NCI-H82 (cell line): ENCODE results near the gene GPR65.

Experiments
- DNase-seq: peaks from one replicate; lab custom pipeline; 2025; lab: John Stamatoyannopoulos, UW

Gene GPR65

DNA sequence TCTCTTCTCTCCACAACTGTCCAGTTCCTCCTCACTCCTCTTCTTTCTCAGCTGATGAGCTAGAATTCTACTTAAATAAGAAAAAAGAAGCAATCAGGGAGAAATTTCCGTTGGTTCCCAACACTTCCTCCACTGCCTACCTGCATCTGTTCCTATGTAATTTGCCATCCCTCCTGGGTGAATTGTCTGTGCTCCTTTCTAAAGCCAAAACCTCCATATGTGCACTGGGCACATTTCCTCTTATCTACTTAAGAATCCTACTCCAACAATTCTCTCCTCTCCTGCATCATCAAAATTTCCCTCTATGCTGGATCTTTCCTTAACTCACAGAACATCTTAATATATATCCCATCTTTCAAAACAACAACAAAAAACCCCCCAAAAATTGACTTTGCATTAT is 35.2 kb downstream of the GPR65 start:
- no peak for DNase-seq

DNA sequence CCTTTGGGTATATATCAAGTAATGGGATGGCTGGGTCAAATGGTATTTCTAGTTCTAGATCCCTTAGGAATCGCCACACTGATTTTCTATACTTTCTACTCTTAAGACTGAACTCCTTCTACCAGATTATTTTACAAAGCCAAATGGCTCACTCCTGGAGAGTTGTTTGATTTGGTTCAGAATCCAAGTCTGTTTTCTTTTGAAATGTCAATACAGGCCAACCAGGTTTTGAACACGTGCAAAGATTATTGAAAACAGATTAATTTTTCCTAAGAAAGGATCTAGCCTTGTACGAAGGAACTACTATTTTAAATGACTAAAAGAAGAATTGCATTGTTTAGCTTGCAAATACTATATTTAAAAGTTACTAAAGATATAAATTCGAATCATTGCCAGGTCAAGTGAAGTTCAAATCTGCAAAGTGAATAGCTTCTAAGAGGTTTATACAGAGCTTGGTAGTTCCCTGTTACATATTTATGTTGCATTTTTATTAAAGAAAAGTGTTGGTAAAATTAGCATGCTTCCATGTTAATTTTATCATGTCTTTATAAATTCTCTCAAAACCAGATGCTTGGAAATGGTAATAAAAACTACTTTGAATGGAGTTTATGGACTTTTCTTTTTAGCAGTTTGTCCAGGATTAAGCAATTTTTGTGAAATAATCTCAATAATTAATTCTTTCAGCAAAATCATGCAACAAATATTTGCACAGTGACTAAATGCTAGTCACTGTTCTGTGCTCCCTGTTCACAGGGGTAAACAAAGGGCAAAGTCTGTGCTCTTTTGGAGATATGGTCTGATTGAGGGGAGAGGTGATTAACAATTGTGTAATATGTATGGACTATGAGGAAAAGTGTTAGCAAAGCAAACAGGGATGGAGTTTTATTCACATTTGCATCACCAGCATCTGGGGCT is 38.9 kb downstream of the GPR65 start:
- DNase-seq, result no peak

DNA sequence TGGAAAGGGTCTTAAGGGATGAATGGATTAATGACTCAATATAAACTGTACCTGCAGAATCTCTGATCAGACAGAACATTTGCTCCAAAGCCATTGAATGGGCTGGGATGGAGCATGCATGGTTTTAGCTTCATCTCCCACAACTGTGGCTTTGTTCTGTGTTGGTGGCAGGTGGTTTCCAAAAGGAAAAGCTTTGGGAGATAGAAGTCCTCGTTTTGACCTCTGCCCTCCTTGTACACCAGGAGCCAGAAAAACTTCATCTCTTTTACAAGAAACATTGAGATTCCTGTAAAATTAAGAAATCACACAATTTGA is 39.5 kb downstream of the GPR65 start:
- DNase-seq, result no peak

DNA sequence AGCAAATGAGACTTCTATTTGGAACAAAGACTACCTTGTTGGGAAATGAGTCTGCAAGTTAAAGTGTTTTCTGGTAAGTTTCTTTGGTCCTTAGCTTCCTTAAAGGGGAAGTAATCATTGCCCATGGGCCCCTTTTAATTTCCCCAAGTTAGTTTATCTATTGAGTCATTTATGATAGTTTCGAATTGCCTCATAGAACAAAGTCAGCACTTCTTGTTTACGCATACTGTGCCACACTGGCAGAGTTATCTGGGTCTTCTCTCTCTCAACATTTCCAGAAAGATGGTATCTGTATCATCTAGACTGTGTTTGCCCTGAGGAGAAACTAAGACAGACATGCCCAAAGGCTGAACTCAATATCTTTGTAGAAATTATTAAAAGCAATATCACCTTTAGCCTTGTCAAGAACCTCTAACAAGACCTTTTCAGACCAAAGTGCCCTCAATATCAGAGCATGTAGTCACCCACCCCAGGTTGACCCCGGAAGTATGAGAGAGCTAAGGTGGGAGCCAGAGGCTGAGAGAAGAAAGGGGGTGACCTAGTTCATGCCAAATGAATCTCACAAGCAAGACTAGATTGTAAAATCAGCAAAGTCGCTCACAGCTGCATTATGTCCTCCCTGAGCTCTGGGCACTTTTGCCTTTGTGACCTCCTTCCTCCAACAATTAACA is 40.0 kb downstream of the GPR65 start:
- DNase-seq, result no peak

DNA sequence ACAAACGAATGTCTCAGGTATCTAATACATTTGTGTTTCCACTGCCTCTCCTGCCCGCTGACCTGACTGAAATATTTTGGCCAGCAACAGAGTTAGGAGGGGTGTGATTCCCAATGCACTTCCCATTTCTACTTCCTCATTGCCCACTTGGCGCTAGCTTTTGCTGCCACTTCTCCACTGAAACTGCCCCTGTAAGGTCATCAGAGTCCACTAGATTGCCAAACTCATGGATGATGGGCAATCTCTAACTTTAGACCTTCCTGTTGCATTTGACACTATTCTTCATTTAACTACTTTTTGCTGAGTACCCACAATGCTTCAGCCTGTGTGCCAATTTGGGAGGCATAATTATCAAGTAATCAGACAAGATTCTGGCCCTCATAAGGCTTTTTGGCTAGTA is 40.8 kb downstream of the GPR65 start:
- no peak for DNase-seq

DNA sequence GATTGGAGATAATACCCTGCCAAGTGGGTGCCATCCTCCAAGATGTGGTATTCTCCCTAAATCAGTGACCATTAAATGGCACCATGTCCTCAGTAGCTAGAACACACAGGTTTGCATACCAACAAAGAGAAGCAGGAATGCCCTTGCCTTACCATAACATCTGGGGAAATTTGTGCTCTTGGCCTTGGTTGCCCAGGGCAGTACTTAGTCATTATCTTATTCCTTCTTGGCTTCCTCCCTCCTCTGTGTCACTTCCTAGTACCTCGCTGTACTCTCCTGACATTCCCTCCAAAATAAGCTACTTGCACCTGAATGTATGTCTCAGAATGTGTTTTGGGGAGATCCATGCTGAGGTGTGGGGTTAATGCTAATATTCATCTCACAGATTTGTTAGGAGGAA is 43.4 kb downstream of the GPR65 start:
- no peak for DNase-seq

DNA sequence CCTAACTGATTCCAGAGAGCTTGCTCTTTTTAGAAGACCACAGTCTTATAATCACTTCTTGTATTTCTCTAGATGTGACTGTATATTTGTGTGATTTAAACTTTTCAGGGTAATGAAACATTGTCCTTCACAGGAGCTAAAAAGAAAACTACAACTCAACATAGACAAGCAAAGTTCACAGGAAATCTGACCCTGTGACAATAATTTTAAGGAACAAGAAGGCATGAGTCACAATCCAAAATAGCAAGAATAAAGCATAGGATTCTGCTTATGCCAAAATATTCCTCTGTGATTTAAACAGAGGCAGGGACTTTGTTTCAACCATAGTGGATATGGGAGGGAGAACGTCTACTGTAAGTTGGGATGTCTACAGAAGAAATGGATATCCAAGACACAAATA is 44.3 kb downstream of the GPR65 start:
- no peak for DNase-seq

DNA sequence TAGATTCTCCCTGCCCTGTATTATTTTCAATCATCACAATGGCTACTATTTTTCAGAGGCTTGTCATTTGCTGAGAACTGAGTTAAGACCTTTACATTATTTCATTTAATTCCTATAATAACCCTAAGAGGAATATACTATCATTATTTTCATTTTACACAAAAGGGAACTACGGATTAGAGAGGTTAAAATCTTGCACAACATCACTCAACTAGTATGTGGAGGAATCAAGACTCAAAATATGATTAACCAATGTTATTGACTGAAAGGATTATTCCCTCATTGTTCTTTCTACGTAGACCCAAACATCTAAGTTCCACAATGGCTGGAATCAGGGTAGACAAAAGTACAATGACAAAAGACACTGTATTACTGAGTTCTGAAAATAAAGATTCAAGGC is 45.0 kb downstream of the GPR65 start:
- DNase-seq, result no peak

DNA sequence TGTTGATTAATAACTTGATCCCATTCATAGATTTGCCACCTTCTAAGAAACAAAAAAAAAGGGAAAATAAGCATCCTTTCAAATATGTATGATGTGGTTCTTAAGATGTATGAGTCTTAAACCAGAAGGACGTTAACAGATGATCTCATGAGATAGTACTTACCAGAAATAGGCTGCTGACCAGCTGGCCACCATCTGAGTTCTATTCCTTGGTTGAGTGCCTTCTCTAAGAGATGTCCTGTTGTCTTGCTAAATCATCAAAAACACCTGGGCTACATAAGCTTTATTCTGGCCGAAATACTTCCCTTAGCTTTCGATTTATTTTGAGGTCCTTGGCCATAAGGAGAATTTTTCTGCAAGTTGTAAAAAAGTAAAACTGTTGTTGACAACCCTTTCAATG is 55.6 kb downstream of the GPR65 start:
- no peak for DNase-seq

DNA sequence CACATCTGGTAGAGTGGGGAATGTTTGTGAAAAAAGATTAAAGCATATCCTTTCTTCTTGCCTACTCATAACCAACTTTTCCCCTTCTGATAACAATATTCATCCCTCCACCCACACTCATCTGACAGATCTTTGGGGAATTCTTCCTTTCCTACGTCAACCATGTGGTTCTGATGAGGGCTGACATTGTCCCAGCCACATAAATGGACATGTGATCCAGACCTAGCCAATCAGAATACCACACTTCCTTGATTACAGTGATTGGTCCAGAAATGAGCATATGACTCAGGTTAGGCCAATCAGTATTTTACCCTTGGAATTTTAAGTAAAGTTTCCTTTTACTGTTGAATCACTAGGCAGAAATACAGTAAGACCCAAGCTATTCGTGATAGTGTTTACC is 58.9 kb downstream of the GPR65 start:
- no peak for DNase-seq
